ENCODE measurements around the gene PIKFYVE.

DNA sequence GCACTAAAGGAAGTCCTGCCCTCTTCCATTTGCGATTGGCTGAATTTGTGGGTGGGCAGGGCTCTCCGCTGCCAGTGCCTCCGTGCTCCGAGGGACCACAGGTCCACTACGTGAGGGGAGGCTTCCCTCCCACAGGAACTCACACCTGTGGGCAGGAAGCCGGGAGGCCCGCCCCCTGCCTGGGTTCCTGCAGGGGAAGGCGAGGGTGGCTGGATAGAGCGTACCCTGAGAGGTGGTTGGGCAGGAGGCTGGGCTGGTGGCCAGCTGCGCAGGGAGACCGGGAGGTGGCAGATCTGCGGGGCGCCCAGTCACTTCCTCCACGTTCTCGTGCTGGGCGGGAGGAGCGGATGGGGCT, 93.6 kb downstream of the PIKFYVE start:
- no peak for TF ChIP-seq CTCF (IDR thresholded peaks at IDR 0.05)
- no peak for TF ChIP-seq POLR2A (IDR thresholded peaks at IDR 0.05)
- TF ChIP-seq EP300 (IDR thresholded peaks at IDR 0.05; ENCODE audit: low read depth): no peak
